ENCODE measurements around the gene GALNT17.

GALNT17 gene

GRCh38 chr7:71486856-71487628 is 355.1 kb downstream of the GALNT17 start:
- H3K4me3 ChIP-seq (ENCODE audit: low read depth, low read length) = no peak overlapping the region

GRCh38 chr7:71488308-71488707 is 356.4 kb downstream of the GALNT17 start:
- H3K4me3 ChIP-seq (ENCODE audit: low read depth, low read length) = no peak overlapping the region

- H3K4me3 ChIP-seq (ENCODE audit: low read depth, low read length) = no peak overlapping the region
Observed at GRCh38 chr7:71491336-71491735, 359.4 kb downstream of the GALNT17 start.

- H3K4me3 ChIP-seq (ENCODE audit: low read depth, low read length) = no peak overlapping the region
Observed at GRCh38 chr7:71495828-71496227, 363.9 kb downstream of the GALNT17 start.

GRCh38 chr7:71497256-71497946 is 365.5 kb downstream of the GALNT17 start:
- H3K4me3 ChIP-seq (ENCODE audit: low read depth, low read length) = no peak overlapping the region

- H3K4me3 ChIP-seq (ENCODE audit: low read depth, low read length) = no peak overlapping the region
Observed at GRCh38 chr7:71498381-71498780, 366.4 kb downstream of the GALNT17 start.

GRCh38 chr7:71504697-71505441 is 372.9 kb downstream of the GALNT17 start:
- no peak overlapping the region for H3K4me3 ChIP-seq (ENCODE audit: low read depth, low read length)

- H3K4me3 ChIP-seq (ENCODE audit: low read depth, low read length) = no peak overlapping the region
Observed at GRCh38 chr7:71506822-71507221, 374.9 kb downstream of the GALNT17 start.

GRCh38 chr7:71507680-71508602 is 376.0 kb downstream of the GALNT17 start:
- H3K4me3 ChIP-seq (ENCODE audit: low read depth, low read length) = no peak overlapping the region

GRCh38 chr7:71509381-71509780 is 377.4 kb downstream of the GALNT17 start:
- H3K4me3 ChIP-seq (ENCODE audit: low read depth, low read length) = no peak overlapping the region

GRCh38 chr7:71511361-71511807 is 379.4 kb downstream of the GALNT17 start:
- H3K4me3 ChIP-seq (ENCODE audit: low read depth, low read length) = no peak overlapping the region

GRCh38 chr7:71517940-71518699 is 386.2 kb downstream of the GALNT17 start:
- H3K4me3 ChIP-seq (ENCODE audit: low read depth, low read length) = no peak overlapping the region

- no peak overlapping the region for H3K4me3 ChIP-seq (ENCODE audit: low read depth, low read length)
Observed at GRCh38 chr7:71518880-71519279, 386.9 kb downstream of the GALNT17 start.

GRCh38 chr7:71521506-71521905 is 389.6 kb downstream of the GALNT17 start:
- H3K4me3 ChIP-seq (ENCODE audit: low read depth, low read length) = no peak overlapping the region

GRCh38 chr7:71526106-71526505 is 394.2 kb downstream of the GALNT17 start:
- H3K4me3 ChIP-seq (ENCODE audit: low read depth, low read length) = no peak overlapping the region

- H3K4me3 ChIP-seq (ENCODE audit: low read depth, low read length) = no peak overlapping the region
Observed at GRCh38 chr7:71527213-71527612, 395.3 kb downstream of the GALNT17 start.

GRCh38 chr7:71535616-71536015 is 403.7 kb downstream of the GALNT17 start:
- H3K4me3 ChIP-seq (ENCODE audit: low read depth, low read length) = no peak overlapping the region

GRCh38 chr7:71538210-71538609 is 406.3 kb downstream of the GALNT17 start:
- no peak overlapping the region for H3K4me3 ChIP-seq (ENCODE audit: low read depth, low read length)

GRCh38 chr7:71539615-71540014 is 407.7 kb downstream of the GALNT17 start:
- no peak overlapping the region for H3K4me3 ChIP-seq (ENCODE audit: low read depth, low read length)
